DOHH2 (cell line): Measurements from ENCODE around the gene CYBRD1.

Experiments
- H3F3A ChIP-seq: fragments of 200-600 bp; sonication (generic), shearing (Covaris generic); 2 replicates; pipeline ENCODE4 v1.6.0; 2016; ENCODE audit warnings: antibody characterized with exemption, mild to moderate bottlenecking; ENCODE audit not compliant: control insufficient read depth, insufficient read depth
- H3K27ac ChIP-seq: fragments of 200-600 bp; sonication (generic); 2 replicates; pipeline ENCODE4 v1.5.1; 2014; ENCODE audit warnings: low read depth, mild to moderate bottlenecking, low read length, moderate library complexity
- H3K27me3 ChIP-seq: fragments of 200-600 bp; sonication (generic); 2 replicates; pipeline ENCODE4 v1.6.1; 2014; ENCODE audit warnings: mild to moderate bottlenecking, low read length, mixed read lengths; ENCODE audit not compliant: control insufficient read depth
- H3K36me3 ChIP-seq: fragments of 200-600 bp; sonication (generic); 2 replicates; pipeline ENCODE4 v1.6.1; 2014; ENCODE audit warnings: mild to moderate bottlenecking, low read length, moderate library complexity, mixed read lengths; ENCODE audit not compliant: control insufficient read depth
- H3K4me1 ChIP-seq: fragments of 200-600 bp; sonication (generic); 2 replicates; pipeline ENCODE4 v1.6.1; 2014; ENCODE audit warnings: mild to moderate bottlenecking, low read length, mixed read lengths; ENCODE audit not compliant: control insufficient read depth
- H3K4me2 ChIP-seq: fragments of 200-600 bp; sonication (generic); 2 replicates; pipeline ENCODE4 v1.6.0; 2014; ENCODE audit warnings: mild to moderate bottlenecking, low read length, moderate library complexity
- H3K4me3 ChIP-seq: fragments of 200-600 bp; sonication (generic); 2 replicates; pipeline ENCODE4 v1.5.1; 2014; ENCODE audit warnings: mild to moderate bottlenecking, low read length, mixed read lengths
- H3K79me2 ChIP-seq: fragments of 200-600 bp; sonication (generic); 2 replicates; pipeline ENCODE4 v1.6.1; 2014; ENCODE audit warnings: mild to moderate bottlenecking, low read length, mixed read lengths; ENCODE audit not compliant: control insufficient read depth
- H3K9me2 ChIP-seq: fragments of 200-600 bp; sonication (generic); replicated peaks from 2 replicates; pipeline ENCODE4 v1.6.1; 2014; ENCODE audit warnings: mild to moderate bottlenecking, low read length, mixed read lengths; ENCODE audit not compliant: control insufficient read depth
- H3K9me3 ChIP-seq: fragments of 200-600 bp; sonication (generic); 2 replicates; pipeline ENCODE4 v1.6.1; 2014; ENCODE audit warnings: antibody characterized with exemption, low read length, mixed read lengths; ENCODE audit not compliant: control insufficient read depth, insufficient read depth
- H4K20me1 ChIP-seq: fragments of 200-600 bp; sonication (generic); 2 replicates; pipeline ENCODE4 v1.6.0; 2014; ENCODE audit warnings: low read depth, mild to moderate bottlenecking, antibody characterized with exemption, low read length, moderate library complexity; ENCODE audit not compliant: control insufficient read depth, insufficient read depth
- CTCF ChIP-seq: fragments of 200-600 bp; sonication (generic); IDR thresholded peaks from one replicate; pipeline ENCODE4 v1.5.1; 2014; ENCODE audit warnings: antibody characterized with exemption, mild to moderate bottlenecking, low read depth, low read length; ENCODE audit not compliant: poor library complexity, severe bottlenecking
- EZH2phosphoT487 ChIP-seq: fragments of 200-600 bp; sonication (generic); IDR thresholded peaks from 2 replicates; pipeline ENCODE4 v1.6.1; 2017; ENCODE audit warnings: borderline replicate concordance, mild to moderate bottlenecking, antibody characterized with exemption, low read length, moderate library complexity, mixed read lengths

The CYBRD1 gene

DNA sequence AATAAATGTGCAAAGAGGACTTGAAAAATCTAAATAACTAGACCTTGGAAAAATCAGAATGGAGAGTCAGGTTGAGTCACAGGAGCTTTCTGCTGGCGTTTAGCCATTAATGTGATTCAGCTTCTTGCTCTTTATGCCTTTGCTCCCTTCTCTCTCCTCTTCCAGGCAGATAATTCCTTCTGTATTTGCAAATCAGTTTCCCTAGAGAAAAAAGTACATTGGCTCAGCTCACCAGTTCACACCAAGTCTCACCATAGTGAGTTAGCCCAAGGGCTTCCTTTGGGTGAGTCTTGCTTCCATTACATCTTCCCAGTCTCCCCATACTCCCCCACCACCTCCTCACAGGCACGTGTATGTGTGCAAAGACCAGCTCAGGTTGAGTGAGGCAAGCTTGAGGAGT lies 73.6 kb downstream of the CYBRD1 start:
- no peak overlapping the region for H3K27ac ChIP-seq
- no peak for TF ChIP-seq CTCF
- TF ChIP-seq EZH2phosphoT487 = no peak

GRCh38 chr2:171598713-171599319 lies 76.5 kb downstream of the CYBRD1 start:
- Histone ChIP-seq H3K9me3 (no peaks in the 10 kb centered on the region), H4K20me1 (no peaks in the 10 kb centered on the region), H3K4me3 (no peak overlapping the region), H3K4me2 (no peak overlapping the region), H3K27ac (no peak overlapping the region), H3K27me3 (peaks cover 2% of the 10 kb centered on the region), H3K79me2 (no peaks in the 10 kb centered on the region), H3F3A (no peaks in the 10 kb centered on the region), H3K4me1 (no peaks in the 10 kb centered on the region), H3K36me3 (no peaks in the 10 kb centered on the region), H3K9me2 (no peaks in the 10 kb centered on the region)
- TF ChIP-seq EZH2phosphoT487 (no peak), CTCF (peak; percentile 73)

More for the DNA sequence above, 73.6 kb downstream of the CYBRD1 start:
- Histone ChIP-seq H3K36me3 (no peaks in the 10 kb centered on the region), H4K20me1 (no peaks in the 10 kb centered on the region), H3K4me3 (no peak overlapping the region), H3K9me3 (no peaks in the 10 kb centered on the region), H3K9me2 (no peaks in the 10 kb centered on the region), H3K4me1 (no peaks in the 10 kb centered on the region), H3F3A (no peaks in the 10 kb centered on the region), H3K4me2 (no peak overlapping the region), H3K27me3 (peaks cover 2% of the 10 kb centered on the region), H3K79me2 (no peaks in the 10 kb centered on the region)

GRCh38 chr2:171600126-171600525 lies 77.9 kb downstream of the CYBRD1 start:
- no peak for TF ChIP-seq EZH2phosphoT487
- no peak for TF ChIP-seq CTCF
- no peak overlapping the region for H3K4me2 ChIP-seq

More at GRCh38 chr2:171600126-171600525, 77.9 kb downstream of the CYBRD1 start:
- H3K4me3 ChIP-seq = no peak overlapping the region
- H3F3A ChIP-seq = no peaks in the 10 kb centered on the region
- no peaks in the 10 kb centered on the region for H3K9me2 ChIP-seq
- no peak overlapping the region for H3K27ac ChIP-seq
- no peaks in the 10 kb centered on the region for H4K20me1 ChIP-seq
- peaks cover 2% of the 10 kb centered on the region for H3K27me3 ChIP-seq
- H3K36me3 ChIP-seq = no peaks in the 10 kb centered on the region
- H3K9me3 ChIP-seq = no peaks in the 10 kb centered on the region
- no peaks in the 10 kb centered on the region for H3K79me2 ChIP-seq
- H3K4me1 ChIP-seq = no peaks in the 10 kb centered on the region
